ENCODE data around the gene YIPF4. TPM values are rescaled to one million over a fixed set of nuclear protein-coding genes. Genes with fewer than 3 reads are reported as not detected.
A peak's percentile ranks its signal among the peaks of the same experiment; 100 is the strongest.
"Not testable (repeated sequence)": the region's sequence is repeated elsewhere in the genome, so short reads cannot be mapped to it uniquely, and the experiment has no call there.

The YIPF4 gene
- total RNA-seq, 1 donor from 2014 or later = 34.1 TPM

DNA sequence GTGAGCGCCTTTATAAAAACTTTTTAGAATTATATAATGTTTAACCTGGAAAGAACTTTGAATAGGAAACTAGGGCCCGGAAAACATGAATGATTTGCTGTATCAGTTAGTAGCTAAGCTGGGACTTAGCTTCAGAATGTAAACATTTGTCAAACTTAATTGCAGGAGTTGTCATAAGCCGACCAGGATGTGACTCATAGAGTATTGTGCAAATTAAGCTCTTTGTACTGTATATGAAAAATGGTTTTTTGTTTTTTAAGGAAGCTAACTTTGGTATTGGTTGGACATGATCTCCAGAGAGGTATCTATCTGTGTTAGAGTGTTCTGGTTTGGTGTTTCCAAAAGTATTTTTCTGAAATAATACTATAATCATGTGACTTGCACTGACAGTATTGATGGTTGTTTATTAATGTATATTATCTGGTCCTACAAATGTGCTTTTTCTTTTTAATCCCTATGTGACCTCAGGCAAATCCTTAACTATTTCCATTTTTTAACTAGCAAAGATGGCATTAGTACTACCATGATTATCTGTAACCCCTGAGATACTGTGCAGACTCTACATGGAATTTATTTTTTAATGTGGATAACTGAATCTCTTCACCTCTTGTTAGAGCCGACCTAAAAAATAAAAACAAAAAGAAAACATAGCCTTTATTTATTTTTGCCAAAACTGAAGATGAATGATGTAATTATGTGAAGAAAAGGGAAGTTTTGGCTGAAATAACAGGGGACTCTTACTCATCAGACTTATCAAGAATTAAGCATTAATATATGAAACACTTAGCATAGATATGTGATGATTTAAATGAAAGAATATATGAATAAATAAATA, 11.7 kb downstream of the YIPF4 start:
- no peak for DNase-seq

DNA sequence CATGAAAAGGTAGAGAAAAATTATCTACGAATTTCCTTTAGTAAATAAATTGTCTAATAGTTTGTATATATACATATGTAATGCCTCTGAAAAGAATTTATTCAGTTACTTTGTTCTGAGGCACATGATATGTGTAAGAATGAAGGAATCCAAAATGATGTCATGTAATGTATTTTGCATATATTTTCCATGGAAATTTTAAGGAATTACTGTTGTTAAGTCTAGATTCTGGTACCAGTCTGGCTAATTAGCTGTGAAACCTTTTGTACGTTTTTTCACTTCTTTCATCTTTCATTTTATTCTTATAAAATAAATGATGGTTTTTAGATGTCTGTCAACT, 12.3 kb downstream of the YIPF4 start:
- no peak for DNase-seq

DNA sequence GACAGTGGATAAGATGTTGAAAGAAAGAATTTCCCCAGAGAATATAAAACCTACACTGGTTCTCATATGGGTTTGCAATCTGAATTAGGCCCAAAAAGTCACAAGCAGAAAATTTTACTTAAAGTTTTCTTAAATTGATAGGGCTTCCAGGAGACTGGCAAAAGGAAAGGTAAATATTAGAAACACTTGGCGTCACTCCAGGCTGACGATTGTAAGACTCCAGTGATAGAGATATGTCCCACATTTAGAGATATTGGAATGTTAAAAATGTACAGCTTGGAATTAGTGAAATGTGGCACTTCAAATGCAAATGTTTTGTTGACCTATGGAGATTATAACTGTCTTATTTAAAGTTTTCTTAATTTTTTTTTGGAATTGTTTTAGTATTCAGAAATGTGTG, 14.0 kb downstream of the YIPF4 start:
- DNase-seq = no peak

DNA sequence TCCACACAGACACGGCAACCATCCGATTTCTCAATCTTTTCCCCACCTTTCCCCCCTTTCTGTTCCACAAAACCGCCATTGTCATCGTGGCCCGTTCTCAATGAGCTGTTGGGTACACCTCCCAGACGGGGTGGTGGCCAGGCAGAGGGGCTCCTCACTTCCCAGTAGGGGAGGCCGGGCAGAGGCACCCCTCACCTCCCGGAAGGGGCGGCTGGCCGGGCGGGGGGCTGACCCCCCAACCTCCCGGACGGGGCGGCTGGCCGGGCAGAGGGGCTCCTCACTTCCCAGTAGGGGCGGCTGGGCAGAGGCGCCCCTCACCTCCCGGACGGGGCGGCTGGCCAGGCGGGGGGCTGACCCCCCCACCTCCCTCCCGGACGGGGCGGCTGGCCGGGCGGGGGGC, 15.8 kb downstream of the YIPF4 start:
- not testable (repeated sequence) for DNase-seq

DNA sequence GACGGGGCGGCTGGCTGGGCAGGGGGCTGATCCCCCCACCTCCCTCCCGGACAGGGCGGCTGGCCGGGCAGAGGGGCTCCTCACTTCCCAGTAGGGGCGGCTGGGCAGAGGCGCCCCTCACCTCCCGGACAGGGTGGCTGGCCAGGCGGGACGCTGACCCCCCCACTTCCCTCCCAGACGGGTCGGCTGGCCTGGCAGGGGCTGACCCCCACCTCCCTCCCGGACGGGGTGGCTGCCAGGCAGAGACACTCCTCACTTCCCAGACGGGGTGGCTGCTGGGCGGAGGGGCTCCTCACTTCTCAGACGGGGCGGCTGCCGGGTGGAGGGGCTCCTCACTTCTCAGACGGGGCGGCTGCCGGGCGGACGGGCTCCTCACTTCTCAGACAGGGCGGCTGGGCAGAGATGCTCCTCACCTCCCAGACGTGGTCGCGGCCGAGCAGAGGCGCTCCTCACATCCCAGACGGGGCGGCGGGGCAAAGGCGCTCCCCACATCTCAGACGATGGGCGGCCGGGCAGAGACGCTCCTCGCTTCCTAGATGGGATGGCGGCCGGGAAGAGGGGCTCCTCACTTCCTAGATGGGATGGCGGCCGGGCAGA, 16.4 kb downstream of the YIPF4 start:
- not testable (repeated sequence) for DNase-seq

DNA sequence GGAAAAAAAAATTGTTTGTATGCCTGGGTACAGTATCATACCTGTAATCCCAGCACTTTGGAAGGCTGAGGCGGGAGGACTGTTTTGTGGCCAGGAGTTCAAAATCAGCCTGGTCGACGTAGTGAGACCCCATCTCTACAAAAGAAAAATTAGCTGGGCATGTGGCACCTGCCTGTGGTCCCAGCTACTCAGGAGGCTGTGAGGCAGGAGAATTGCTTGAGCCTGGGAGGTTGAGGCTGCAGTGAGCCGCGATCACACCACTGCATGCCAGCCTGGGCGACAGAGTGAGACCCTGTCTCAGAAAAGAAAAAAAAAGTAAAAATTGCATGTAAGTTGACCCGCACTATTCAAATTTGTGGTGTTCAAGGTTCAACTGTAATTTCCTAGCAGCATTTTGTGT, 32.9 kb downstream of the YIPF4 start:
- DNase-seq = no peak

DNA sequence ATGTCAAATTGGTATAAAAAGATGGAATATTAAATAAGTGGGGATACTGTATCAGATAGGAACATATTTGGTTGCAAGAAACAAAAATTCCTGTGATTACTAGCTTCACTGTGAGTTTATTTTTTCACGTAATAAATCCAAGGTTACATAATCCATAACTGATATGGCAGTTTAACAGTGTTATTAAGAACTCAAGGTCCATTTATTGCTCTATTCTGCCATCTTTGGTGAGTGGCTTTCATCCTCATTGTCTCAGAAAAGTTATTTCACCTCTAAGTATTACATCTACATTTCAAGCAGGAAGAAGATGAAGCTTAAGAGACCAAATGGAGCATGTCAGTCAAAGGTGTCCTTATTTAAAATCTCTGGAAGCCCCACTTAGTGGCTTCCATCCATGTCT, 37.2 kb downstream of the YIPF4 start:
- DNase-seq = no peak

DNA sequence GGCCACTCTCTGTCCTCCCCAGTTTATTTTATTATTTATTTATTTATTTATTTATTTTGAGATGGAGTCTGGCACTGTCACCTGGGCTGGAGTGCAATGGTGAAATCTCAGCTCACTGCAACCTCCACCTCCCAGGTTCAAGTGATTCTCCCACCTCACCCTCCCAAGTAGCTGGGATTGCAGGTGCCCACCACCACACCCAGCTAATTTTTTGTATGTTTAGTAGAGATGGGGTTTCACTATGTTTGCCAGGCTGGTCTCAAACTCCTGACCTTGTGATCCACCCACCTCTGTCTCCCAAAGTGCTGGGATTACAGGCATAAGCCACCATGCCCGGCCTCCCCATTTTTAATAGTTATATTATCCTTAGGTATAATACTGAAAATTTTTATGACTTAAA, 51.0 kb downstream of the YIPF4 start:
- DNase-seq = not testable (repeated sequence)

DNA sequence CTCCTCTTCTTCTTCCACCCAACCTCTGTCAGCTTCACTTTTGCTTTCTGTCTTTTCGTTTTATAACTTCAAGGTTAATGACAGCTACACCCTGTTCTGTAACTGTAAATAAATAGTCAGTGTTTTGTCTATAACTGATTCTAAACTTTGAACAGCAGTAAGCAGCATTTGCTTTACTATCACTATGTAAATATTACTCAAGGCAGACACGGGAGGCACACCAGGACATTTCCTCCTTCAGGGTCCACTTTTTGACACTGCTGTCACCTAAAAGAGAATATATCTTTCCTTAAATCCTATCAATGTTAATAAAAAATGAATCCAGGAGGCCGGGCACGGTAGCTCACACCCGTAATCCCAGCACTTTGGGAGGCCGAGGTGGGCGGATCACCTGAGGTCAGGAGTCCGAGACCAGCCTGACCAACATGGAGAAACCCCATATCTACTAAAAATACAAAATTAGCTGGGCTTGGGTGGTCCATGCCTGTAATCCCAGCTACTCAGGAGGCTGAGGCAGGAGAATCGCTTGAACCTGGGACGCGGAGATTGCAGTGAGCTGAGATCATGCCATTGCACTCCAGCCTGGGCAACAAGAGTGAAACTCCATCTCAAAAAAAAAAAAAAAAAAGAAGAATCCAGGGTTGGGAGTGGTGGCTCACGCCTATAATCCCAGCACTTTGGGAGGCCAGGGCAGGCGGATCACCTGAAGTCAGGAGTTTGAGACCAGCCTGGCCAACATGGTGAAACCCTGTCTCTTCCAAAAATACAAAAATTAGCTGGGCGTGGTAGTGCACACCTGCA, 51.7 kb downstream of the YIPF4 start:
- DNase-seq = not testable (repeated sequence)

DNA sequence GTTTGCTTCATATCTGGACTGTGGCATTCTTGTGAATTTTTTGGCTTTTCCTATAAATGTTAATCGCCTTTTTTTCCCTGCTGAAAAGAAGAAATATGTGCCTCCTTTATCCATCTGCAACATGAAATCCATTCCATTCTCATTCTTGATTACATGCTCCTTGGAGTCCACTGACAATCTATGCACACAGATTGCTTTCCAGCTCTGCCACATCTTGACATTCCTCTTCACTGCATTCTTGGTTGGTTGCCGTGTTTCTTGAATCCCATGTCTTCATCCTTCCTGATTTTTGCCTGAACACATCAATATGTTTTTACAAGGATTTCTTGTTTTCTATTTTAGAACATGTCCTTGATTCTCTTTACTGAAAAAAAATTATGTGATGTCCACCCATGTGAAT, 52.4 kb downstream of the YIPF4 start:
- no peak for DNase-seq

DNA sequence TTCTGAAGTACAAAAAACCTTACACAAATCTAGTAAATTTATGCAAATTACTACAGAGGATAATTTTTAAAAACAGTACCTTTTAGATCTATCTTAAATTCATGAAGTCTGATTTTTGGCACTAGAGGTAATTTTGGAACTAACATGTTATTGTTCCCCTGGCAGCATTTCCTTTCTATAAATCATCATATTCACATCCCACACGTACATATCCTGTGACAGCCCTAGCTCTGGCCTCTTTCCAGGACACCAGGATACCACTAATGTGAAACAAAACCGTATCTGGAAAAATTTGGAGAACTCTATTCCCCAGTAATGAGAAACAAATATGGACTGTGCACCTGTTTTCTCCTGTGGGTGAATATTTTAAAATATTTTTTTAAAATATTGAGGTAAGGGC, 65.1 kb downstream of the YIPF4 start:
- DNase-seq = peak; percentile 61

DNA sequence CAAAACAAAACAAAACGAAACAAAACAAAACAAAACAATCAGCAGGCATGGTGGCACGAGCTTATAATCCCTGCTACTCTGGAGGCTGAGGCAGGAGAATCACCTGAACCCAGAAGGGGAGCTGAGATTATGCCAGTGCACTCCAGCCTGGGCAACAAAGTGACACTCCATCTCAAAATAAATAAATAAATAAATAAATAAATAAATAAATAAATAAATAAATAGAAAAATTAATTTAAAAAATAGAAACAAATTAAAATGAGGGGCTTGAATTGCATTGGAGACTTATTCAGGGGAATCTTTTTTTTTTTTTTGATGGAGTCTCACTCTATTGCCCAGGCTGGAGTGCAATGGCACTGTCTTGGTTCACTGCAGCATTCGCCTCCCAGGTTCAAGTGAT, 73.1 kb downstream of the YIPF4 start:
- not testable (repeated sequence) for DNase-seq

DNA sequence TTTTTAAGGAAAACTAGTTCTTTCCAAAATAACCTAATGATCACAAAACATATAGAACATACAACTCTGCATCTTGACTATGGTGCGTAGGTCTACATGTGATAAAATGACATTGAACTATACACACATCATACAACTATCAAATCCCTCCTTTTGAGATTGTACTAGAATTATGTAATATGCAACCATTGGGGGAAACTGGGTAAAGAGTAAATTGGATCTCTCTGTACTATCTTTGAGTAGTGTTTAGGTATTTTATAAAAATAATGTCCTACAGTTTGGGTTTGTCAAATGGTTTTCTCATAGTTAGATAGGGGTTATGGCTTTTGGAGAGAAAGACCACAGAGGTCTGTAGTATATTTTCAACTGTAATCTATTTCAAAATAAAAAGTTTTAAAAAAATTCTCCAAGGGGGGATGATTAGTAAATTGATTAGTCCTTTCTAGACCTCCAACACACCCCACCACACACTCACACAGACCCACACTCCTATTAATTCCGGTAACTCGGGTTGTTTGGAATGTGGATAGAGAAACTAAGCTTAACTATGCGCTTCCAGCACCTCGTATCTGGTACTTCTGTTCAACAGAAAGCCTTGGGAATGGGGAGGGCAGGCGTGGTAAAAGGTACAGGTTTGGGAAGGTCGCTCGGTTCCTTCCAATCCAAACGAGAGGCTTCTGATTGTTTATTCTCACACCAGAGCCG, 78.4 kb downstream of the YIPF4 start:
- no peak for DNase-seq

DNA sequence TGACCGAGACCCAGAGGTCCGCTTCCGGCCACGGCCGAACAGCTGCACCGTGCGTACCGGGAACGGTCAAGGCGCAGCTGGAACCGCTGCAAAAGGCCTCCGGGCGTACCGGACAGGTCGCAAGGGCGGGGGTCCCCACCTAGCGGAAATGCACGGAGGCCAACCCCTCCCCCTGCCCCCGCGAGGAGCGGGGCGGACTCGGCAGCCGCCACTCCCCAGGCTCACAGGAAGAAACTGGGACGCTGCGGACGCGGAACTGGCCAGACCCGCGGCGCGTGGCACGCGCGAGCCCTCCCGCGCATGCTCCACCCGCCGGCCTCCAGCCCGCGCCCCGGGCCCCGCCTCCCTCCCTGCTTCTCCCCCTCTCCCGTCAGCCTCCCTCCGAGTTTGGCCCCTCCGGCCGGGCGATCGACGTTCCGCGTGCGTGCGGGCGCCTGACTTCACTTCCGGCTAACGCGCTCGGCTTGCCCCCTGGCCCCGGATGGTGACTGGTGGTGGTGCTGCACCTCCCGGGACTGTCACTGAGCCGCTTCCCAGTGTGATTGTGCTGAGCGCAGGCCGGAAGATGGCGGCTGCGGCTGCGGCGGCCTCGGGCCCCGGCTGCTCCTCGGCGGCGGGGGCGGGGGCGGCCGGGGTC, 79.1 kb downstream of the YIPF4 start, which contains the start of gene BIRC6:
BIRC6 (plus strand) TSS at position 343 of the 637 bp plus-strand sequence; CDS start at position 482, 139 bp downstream.
- peak; percentile 98 for DNase-seq

DNA sequence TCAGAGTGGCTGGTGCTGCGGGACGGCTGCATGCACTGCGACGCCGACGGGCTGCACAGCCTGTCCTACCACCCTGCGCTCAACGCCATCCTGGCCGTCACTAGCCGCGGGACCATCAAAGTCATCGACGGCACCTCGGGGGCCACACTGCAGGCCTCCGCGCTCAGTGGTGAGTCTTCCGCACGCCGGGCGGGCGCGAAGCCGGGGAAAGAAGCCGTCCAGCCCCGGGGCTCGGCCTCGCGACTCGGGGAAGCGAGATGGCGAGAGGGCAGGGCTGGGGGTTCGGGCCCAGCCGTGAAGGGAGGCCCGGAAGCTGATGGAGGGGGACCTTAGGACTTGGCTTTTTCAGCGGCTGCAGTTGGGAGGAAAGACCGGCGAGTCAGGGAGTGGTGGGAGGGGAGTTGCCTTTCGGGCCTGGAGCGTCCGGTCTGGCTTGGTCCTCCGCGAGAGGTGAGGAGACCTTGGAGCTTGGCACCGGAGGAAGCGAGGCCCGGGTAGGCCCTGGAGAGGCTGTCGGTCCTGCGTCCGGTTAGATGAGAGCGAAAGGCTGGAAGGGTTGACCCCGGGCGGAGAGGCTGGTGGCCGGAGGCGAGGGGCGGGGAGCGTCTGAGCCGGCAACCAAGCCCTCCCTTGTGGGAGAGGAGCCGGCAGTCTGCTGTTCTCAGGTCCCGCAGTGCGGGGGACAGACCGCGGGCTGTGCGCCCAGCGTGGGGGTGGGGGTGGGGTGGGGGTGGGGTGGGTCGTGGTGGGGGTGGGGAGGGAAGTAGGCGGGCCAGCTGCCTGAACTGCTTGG, 79.8 kb downstream of the YIPF4 start:
- DNase-seq = peak; percentile 55

DNA sequence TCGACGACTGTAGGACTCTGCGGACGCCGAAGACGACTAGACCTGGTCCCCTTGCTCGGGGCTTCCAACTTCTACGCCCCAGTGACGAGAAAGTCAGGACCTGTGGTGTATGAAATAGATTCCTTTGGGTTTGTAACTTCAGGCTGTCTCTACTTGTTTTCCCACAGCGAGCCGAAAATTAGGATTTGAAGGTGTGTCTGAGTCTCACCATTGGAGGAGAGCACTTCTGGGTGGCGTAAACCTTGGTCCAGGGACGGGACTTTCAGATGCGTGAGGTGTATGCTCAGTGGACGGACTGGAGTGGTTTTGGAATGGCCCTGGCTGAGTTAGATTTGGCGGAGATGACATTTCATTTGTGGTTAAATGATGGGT, 80.4 kb downstream of the YIPF4 start:
- peak; percentile 32 for DNase-seq

DNA sequence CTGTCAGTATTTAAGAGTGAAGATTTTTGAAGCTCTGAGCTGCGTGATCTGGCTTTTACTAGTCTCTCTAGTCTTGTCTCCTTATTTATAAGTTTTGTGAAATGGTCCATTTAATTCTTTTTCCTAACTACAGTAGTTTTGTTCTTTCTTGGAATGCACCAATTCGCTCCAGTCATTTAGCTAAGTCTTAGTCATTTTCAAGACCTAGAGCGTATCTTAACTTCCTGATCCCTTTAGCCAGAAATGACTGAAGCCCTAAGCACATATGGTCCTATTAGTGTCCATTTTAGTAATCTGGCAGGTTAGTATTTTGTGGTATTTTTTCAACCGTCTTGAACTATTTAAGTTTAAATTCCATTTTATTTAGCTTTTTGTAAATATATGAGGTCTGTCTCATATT, 82.7 kb downstream of the YIPF4 start:
- DNase-seq = no peak

DNA sequence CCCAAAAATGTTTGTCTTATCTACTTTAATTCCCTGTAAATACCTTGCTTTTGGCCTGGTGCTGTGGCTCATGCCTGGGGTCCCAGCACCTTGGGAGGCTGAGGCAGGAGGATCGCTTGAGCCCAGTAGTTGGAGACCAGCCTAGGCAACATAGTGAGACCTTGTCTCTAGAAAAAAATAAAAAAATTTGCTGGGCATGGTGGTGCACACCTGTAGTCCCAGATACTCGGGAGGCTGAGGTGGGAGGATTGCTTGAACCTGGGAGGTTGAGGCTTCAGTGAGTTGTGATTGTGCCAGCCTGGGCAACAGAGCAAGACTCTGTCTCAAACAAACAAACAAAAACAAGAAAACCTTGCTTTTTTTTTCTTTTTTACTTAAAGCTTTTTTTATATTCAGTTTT, 85.3 kb downstream of the YIPF4 start:
- DNase-seq = not testable (repeated sequence)

DNA sequence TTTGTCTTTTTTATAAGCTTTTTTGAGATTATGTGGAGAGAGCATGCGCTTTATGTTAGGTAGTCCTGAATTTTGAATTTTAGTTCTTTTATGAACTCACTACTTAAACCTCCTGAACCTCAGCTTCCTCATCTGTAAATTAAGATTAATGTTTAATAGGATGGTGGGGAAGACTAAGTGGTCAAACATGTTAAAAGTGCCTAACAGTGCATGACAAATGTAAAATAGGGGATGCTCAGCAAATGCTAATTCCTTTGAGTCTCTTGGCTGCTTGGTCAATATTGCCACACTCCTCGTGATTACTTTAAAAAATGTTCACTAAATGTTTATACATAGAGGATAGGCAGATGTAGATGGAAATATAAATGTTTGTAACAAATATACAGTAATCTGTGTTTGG, 85.9 kb downstream of the YIPF4 start:
- no peak for DNase-seq

DNA sequence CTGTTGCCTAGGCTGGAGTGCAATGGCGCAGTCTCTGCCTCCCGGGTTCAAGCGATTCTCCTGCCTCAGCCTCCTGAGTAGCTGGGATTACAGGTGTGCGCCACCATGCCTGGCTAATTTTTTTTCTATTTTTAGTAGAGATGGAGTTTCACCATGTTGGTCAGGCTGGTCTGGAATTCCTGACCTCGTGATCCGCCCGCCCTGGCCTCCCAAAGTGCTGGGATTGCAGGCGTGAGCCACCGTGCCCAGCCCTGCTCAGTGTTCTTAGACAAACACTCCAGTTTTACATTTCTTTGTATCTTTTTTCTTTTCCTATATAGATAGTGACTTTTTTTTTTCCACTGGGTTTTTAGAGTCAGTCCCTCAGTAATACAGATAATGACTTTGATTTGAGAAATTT, 86.6 kb downstream of the YIPF4 start:
- not testable (repeated sequence) for DNase-seq

DNA sequence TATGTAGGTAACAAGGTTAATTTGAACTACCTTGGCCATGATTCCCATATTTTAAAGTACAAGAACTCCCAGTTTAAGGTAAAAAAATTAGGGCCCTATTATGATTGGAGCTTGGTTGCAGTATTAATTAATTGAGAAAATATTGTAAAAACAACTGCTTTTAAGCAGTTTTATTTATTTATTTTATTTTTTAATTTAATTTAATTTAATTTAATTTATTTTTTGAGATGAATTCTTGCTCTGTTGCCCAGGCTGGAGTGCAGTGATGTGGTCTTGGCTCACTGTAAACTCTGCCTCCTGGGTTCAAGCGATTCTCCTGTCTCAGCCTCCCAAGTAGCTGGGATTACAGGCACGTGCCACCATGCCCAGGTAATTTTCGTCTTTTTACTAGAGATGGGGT, 88.0 kb downstream of the YIPF4 start:
- not testable (repeated sequence) for DNase-seq
